HFFc6 (cell line): ENCODE data around the gene SLC25A38. TPM values are rescaled to one million over a fixed set of nuclear protein-coding genes. Genes with fewer than 3 reads are reported as not detected.

Experiments
- DNase-seq: peaks from one replicate; pipeline ENCODE4 v3.0.0-alpha.2; 2018
- H3K27ac Mint-ChIP-seq: 2 replicates; pipeline ENCODE4 v1.8.0; 2020; ENCODE audit warnings: mild to moderate bottlenecking, mixed read lengths
- H3K27me3 Mint-ChIP-seq: 2 replicates; pipeline ENCODE4 v1.8.0; 2021; ENCODE audit warnings: mild to moderate bottlenecking, moderate library complexity, mixed read lengths; ENCODE audit not compliant: insufficient read depth
- H3K36me3 Mint-ChIP-seq: 2 replicates; pipeline ENCODE4 v1.8.0; 2021; ENCODE audit warnings: low read depth, mixed read lengths
- H3K4me1 Mint-ChIP-seq: 2 replicates; pipeline ENCODE4 v1.8.0; 2020; ENCODE audit warnings: low read depth, mixed read lengths
- H3K4me3 Mint-ChIP-seq: 2 replicates; pipeline ENCODE4 v1.8.0; 2020; ENCODE audit warnings: mild to moderate bottlenecking, moderate library complexity, mixed read lengths
- H3K9me3 Mint-ChIP-seq: 2 replicates; pipeline ENCODE4 v1.8.0; 2020; ENCODE audit warnings: mild to moderate bottlenecking, mixed read lengths
- total RNA-seq, 6 experiments: library from RNA; stranded (reverse); fragmentation: NEBNext Ultra II Directional; extraction: Animal tissue kit (Norgen Biotek cat#: 25700); gene quantifications; 2 replicates in 1 of 6; 3 replicates in 5 of 6; pipeline ENCODE4 v1.2.3, GENCODE V29; 2021
- TF ChIP-seq, protein P1 (sequence below): fragments of 200-600 bp; sonication (generic); IDR thresholded peaks from 2 replicates; pipeline ENCODE4 v1.5.0; 2021; ENCODE audit warnings: antibody characterized with exemption, mild to moderate bottlenecking

Gene SLC25A38
- total RNA-seq, 6 experiments from 2014 or later: 24.8 to 32.4 (median 27.9) TPM

DNA sequence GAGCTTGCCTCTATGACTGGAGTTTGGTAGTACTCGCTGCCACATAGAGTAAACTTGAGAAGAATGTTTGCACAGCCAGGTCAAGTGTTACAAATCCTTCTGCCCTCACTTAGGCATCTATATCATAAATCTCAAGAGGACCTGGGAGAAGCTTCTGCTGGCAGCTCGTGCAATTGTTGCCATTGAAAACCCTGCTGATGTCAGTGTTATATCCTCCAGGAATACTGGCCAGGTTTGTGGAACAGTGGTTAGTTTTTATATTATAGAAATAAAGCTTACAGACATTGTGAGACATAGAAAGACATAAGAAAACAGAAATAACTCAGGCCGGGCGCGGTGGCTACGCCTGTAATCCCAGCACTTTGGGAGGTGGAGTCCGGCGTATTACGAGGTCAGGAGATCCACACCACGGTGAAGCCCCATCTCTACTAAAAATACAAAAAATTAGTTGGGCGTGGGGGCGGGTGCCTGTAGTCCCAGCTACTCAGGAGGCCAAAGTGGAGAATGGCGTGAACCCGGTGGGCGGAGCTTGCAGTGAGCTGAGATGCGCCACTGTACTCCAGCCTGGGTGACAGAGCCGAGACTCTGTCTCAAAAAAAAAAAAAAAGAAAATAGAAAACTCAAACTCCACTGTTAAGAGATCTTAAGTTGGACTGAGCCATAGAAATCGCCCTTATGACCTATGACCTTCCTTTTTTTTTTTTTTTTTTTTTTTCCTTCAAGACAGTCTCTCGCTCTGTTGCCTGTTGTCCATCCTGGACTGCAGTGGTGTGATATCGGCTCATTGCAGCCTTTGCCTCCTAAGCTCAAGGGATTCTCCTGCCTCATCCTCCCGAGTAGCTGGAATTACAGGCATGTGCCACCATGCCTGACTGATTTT lies 25.6 kb downstream of the SLC25A38 start:
- Mint-ChIP-seq H3K9me3 (no peaks in the 10 kb centered on the region), H3K27me3 (peaks cover 10% of the 10 kb centered on the region), H3K4me1 (peaks cover 71% of the 10 kb centered on the region), H3K4me3 (peak overlapping the region; percentile 97), H3K36me3 (peaks cover 63% of the 10 kb centered on the region), H3K27ac (peak overlapping the region; percentile 97; the same call in 1 of the 2 replicates)
- TF ChIP-seq, protein P1, sequence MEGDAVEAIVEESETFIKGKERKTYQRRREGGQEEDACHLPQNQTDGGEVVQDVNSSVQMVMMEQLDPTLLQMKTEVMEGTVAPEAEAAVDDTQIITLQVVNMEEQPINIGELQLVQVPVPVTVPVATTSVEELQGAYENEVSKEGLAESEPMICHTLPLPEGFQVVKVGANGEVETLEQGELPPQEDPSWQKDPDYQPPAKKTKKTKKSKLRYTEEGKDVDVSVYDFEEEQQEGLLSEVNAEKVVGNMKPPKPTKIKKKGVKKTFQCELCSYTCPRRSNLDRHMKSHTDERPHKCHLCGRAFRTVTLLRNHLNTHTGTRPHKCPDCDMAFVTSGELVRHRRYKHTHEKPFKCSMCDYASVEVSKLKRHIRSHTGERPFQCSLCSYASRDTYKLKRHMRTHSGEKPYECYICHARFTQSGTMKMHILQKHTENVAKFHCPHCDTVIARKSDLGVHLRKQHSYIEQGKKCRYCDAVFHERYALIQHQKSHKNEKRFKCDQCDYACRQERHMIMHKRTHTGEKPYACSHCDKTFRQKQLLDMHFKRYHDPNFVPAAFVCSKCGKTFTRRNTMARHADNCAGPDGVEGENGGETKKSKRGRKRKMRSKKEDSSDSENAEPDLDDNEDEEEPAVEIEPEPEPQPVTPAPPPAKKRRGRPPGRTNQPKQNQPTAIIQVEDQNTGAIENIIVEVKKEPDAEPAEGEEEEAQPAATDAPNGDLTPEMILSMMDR: no peak
- DNase-seq: no peak

DNA sequence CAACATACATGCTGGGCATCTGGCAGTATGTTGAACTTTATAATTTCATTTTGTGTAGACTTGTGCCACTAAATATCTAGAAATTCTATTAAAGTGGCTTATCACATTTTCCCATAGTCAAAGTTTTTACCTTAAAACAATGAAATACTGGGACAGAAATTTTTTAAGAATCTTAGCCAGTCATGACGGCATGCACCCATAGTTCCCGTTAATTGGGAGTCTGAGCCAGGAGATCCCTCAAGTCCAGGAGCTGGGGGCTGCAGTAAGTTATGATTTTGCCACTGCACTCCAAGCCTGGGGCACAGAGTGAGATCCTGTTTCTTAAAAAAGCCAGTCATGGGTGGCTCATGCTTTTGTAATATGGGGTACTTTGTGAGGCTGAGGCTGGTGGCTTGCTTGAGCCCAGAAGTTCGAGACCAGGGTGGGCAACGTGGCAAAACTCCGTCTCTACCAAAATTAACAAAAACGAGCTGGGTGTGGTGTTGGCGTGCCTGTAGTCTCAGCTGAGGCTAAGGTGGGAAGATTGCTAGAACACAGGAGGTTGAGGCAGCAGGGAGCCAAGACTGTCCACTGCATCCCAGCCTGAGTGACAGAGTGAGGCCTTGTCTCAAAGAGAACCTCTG lies 26.5 kb downstream of the SLC25A38 start:
- DNase-seq: no peak
- TF ChIP-seq, protein P1: no peak
- H3K27me3 Mint-ChIP-seq: peaks cover 10% of the 10 kb centered on the region
- peak overlapping the region; percentile 73 for H3K27ac Mint-ChIP-seq
- H3K9me3 Mint-ChIP-seq: no peaks in the 10 kb centered on the region
- H3K4me1 Mint-ChIP-seq: peaks cover 79% of the 10 kb centered on the region
- H3K36me3 Mint-ChIP-seq: peaks cover 70% of the 10 kb centered on the region
- H3K4me3 Mint-ChIP-seq: peak overlapping the region; percentile 97

DNA sequence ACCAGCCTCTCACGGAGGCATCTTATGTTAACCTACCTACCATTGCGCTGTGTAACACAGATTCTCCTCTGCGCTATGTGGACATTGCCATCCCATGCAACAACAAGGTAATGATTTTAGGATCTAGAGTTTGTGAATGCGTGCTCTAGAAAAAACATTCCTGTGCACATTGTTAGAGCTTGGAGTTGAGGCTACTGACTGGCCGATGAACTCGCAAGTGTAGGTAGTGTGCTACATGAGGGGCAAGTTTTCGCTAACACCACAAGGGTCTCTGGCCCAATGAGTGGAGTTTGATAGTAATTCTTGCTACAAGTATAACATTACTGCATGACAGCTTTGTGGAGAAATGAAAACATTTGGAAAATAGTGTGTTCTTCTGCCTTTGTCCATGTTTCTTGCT lies 27.7 kb downstream of the SLC25A38 start:
- H3K27me3 Mint-ChIP-seq: peaks cover 15% of the 10 kb centered on the region
- H3K4me1 Mint-ChIP-seq: peaks cover 78% of the 10 kb centered on the region
- H3K27ac Mint-ChIP-seq: peak overlapping the region; percentile 30; the same call in 1 of the 2 replicates
- DNase-seq: no peak
- TF ChIP-seq, protein P1: no peak
- H3K9me3 Mint-ChIP-seq: no peaks in the 10 kb centered on the region
- no peak overlapping the region; the same call in 1 of the 2 replicates for H3K4me3 Mint-ChIP-seq
- H3K36me3 Mint-ChIP-seq: peaks cover 74% of the 10 kb centered on the region

DNA sequence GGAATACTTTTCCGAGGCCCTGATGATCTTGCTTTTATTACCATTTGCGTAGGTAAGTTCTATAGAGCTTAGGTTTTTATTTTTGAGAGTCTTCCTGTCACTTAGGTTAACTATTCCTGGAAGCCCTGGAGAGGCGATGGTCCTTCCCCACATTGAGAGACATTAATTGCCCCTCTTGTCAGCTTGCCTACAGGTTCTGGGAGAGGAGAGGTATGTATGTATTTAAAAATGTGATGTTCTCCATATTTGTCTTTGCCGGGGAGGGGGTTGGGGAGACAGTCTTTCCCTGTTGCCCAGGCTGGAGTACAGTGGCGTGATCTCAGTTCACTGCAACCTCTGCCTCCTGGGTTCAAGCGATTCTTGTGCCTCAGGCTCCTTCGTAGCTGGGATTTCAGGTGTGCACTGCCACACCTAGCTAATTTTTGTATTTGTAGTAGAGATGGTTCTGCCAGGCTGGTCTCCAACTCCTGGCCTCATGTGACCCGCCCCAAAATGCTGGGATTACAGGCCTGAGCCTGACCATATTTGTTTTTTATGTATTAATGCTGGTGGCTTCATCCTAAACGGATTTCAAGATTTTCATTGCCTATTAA lies 29.6 kb downstream of the SLC25A38 start:
- Mint-ChIP-seq H3K4me1 (peaks cover 68% of the 10 kb centered on the region), H3K27me3 (peaks cover 13% of the 10 kb centered on the region), H3K4me3 (no peak overlapping the region), H3K27ac (peak overlapping the region; percentile 82), H3K36me3 (peaks cover 61% of the 10 kb centered on the region), H3K9me3 (no peaks in the 10 kb centered on the region)
- TF ChIP-seq, protein P1: no peak
- DNase-seq: no peak

DNA sequence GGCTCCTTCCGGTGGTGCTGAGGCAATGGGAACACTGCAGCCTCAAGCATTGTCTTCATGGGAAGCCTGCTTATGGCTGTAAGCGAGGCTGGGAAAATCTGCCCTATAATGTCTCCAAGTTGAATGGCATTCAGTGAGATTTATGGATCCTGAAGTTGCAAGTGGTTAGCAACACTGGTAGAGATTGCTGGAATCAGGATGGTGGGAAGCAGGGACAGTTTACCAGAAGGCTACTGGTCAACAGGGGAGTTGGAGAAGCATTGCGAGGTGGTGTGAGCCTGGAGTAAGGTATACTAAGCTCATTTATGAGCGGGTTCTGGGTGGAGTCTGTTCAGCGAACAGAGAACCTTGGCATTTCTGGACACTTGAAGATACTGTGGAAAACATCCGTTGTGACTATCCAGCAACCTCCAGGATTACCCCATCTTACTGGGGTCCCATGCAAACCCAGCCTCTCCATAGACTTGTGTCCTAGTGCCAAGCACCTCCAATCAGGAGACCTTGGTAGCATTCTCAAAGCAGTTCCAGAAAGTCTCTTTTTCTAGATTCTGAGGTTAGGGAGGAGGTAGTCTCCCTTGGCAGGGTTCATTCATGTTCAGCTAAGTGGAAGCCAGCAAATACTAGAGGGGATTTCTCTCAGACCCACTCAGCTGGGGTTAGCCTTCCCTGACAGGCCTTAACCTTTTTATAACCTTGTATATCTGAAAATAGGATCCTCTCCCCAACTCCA lies 30.7 kb downstream of the SLC25A38 start:
- TF ChIP-seq, protein P1: no peak
- Mint-ChIP-seq H3K27me3 (peaks cover 13% of the 10 kb centered on the region), H3K27ac (peak overlapping the region; percentile 82), H3K9me3 (no peaks in the 10 kb centered on the region), H3K4me1 (peaks cover 57% of the 10 kb centered on the region), H3K4me3 (no peak overlapping the region; the same call in 1 of the 2 replicates), H3K36me3 (peaks cover 54% of the 10 kb centered on the region)
- no peak for DNase-seq
